NCI-H146 (cell line): ENCODE measurements around the gene PLEKHM3.
A peak's percentile ranks its signal among the peaks of the same experiment; 100 is the strongest.

Experiments
- DNase-seq: peaks from one replicate; lab custom pipeline; 2025; lab: John Stamatoyannopoulos, UW

PLEKHM3 gene

GRCh38 chr2:207849443-207849842 is 175.9 kb downstream of the PLEKHM3 start:
- no peak for DNase-seq

GRCh38 chr2:207848545-207848928 is 176.8 kb downstream of the PLEKHM3 start:
- no peak for DNase-seq

GRCh38 chr2:207847807-207848544 is 177.4 kb downstream of the PLEKHM3 start:
- peak; percentile 81 for DNase-seq

GRCh38 chr2:207847098-207847806 is 178.1 kb downstream of the PLEKHM3 start:
- DNase-seq = no peak

- DNase-seq = no peak
Observed at GRCh38 chr2:207845202-207845864, 180.0 kb downstream of the PLEKHM3 start.

- DNase-seq = no peak
Observed at GRCh38 chr2:207844648-207845047, 180.7 kb downstream of the PLEKHM3 start.

- DNase-seq = no peak
Observed at GRCh38 chr2:207840101-207840500, 185.2 kb downstream of the PLEKHM3 start.

- no peak for DNase-seq
Observed at GRCh38 chr2:207839575-207839974, 185.8 kb downstream of the PLEKHM3 start.

- no peak for DNase-seq
Observed at GRCh38 chr2:207839028-207839427, 186.3 kb downstream of the PLEKHM3 start.

GRCh38 chr2:207836521-207837133 is 188.7 kb downstream of the PLEKHM3 start:
- DNase-seq = no peak

- DNase-seq = no peak
Observed at GRCh38 chr2:207835805-207836204, 189.5 kb downstream of the PLEKHM3 start.

- no peak for DNase-seq
Observed at GRCh38 chr2:207833251-207833751, 192.0 kb downstream of the PLEKHM3 start.

- DNase-seq = peak; percentile 83
Observed at GRCh38 chr2:207831584-207832248, 193.6 kb downstream of the PLEKHM3 start.

GRCh38 chr2:207830778-207831438 is 194.4 kb downstream of the PLEKHM3 start:
- peak; percentile 52 for DNase-seq

GRCh38 chr2:207828361-207829057 is 196.8 kb downstream of the PLEKHM3 start:
- no peak for DNase-seq

GRCh38 chr2:207825978-207826377 is 199.3 kb downstream of the PLEKHM3 start:
- DNase-seq = no peak

- DNase-seq = no peak
Observed at GRCh38 chr2:207825045-207825954, 200.0 kb downstream of the PLEKHM3 start.

- no peak for DNase-seq
Observed at GRCh38 chr2:207823865-207824264, 201.5 kb downstream of the PLEKHM3 start.
